Duodenal mucosa (tissue), 2 donors: ENCODE results near the gene LLGL2.
A peak's percentile ranks its signal among the peaks of the same experiment; 100 is the strongest.
"Not testable (repeated sequence)": the region's sequence is repeated elsewhere in the genome, so short reads cannot be mapped to it uniquely, and the experiment has no call there.

ENCODE experiments used
- H3K27ac ChIP-seq: one replicate; pipeline ENCODE4 v1.7.0; 2013; ENCODE audit warnings: low read depth, low read length
- H3K27me3 ChIP-seq, 2 donors: one replicate each; pipeline ENCODE4 v1.7.0; 2013; ENCODE audit warnings: low read length in 2 of 2, control low read depth in 1 of 2; ENCODE audit not compliant: insufficient read depth in 2 of 2, control insufficient read depth in 1 of 2
- H3K36me3 ChIP-seq, 2 donors: one replicate each; pipeline ENCODE4 v1.7.0; 2013; ENCODE audit warnings: low read length in 2 of 2, control low read depth in 1 of 2; ENCODE audit not compliant: insufficient read depth in 2 of 2, control insufficient read depth in 1 of 2
- H3K4me1 ChIP-seq, 2 donors: one replicate each; pipeline ENCODE4 v1.7.0; 2013; ENCODE audit warnings: low read length in 2 of 2, control low read depth in 1 of 2; ENCODE audit not compliant: insufficient read depth in 2 of 2, control insufficient read depth in 1 of 2
- H3K4me3 ChIP-seq, 2 donors: one replicate each; pipeline ENCODE4 v1.7.0; 2013; ENCODE audit warnings: low read length in 2 of 2, low read depth in 1 of 2
- H3K9ac ChIP-seq, 2 donors: one replicate each; pipeline ENCODE4 v1.7.0; 2013; ENCODE audit warnings: low read length in 2 of 2, low read depth in 1 of 2
- H3K9me3 ChIP-seq, 2 donors: one replicate each; pipeline ENCODE4 v1.7.0; 2013; ENCODE audit warnings: low read length in 2 of 2, control low read depth in 1 of 2; ENCODE audit not compliant: control insufficient read depth in 1 of 2

Gene LLGL2

DNA sequence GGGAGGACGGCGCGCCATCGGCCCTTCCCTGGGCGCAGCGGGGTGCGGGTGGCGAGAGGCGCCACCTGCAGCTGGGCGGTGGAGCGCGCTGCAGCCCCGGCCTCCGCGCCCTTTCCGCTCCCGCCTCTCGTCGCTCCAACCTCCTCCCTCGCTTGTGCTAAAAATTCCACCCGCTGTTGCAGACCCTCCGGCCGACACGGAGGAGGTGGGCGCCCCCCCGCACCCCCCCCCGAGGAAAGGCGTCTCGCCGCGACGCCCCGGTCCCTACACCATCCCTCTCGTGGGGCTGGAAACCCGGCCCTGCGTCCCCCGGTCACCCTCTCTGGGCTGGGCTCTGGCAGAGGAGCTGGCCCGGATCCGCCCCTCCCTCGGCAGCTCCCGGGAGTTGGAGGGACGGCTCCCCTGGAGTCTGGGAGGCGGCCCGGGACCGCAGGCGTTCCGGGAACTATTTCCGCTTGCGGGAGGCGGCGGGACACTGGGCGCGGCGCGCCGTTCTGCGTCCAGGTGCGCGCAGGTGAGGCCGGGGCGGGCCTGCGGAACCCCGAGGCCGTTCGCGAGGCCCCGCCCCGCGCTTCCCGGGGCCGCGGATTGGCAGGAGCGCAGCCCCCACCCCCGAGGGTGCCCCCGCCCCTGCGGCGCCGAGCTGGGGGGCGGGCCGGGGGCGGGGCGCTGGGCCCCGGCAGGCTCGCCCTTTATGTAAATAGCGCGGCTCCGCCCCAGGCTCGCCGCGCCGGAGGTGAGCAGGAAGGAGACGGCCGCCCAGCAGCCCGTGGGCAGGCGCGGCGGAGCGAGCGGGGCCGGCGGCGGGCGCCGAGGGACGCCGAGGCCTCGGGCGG lies at the start of gene LLGL2:
Gene LLGL2 (plus strand): TSS at position 728 of the 836 bp plus-strand sequence. CDS start 17,730 bp downstream, outside the sequence.
- Histone ChIP-seq H3K9ac (peak within 1 kb of the TSS; percentile 85 to 96), H3K27ac (peak within 1 kb of the TSS; percentile 89)

GRCh38 chr17:75475851-75476250 lies 49.6 kb upstream of the LLGL2 start:
- Histone ChIP-seq H3K27ac (no peak overlapping the region), H3K4me3 (no peak overlapping the region), H3K27me3 (no peaks in the 10 kb centered on the region), H3K36me3 (peaks cover 0 to 22% of the 10 kb centered on the region in 2 donors), H3K9ac (no peak overlapping the region), H3K9me3 (no peaks in the 10 kb centered on the region), H3K4me1 (peaks cover 18 to 27% of the 10 kb centered on the region in 2 donors)

More for the DNA sequence above, at the start of gene LLGL2:
- peaks cover 6 to 18% of the 10 kb centered on the region in 2 donors for H3K36me3 ChIP-seq
- peaks cover 12 to 22% of the 10 kb centered on the region in 2 donors for H3K4me1 ChIP-seq
- peak within 1 kb of the TSS; percentile 77 to 81 for H3K4me3 ChIP-seq
- no peaks in the 10 kb centered on the region for H3K9me3 ChIP-seq
- H3K27me3 ChIP-seq, result no peaks in the 10 kb centered on the region

GRCh38 chr17:75476271-75476671 lies 49.2 kb upstream of the LLGL2 start:
- no peaks in the 10 kb centered on the region for H3K27me3 ChIP-seq
- no peak overlapping the region for H3K9ac ChIP-seq
- peaks cover 0 to 22% of the 10 kb centered on the region in 2 donors for H3K36me3 ChIP-seq
- H3K9me3 ChIP-seq, result no peaks in the 10 kb centered on the region
- peaks cover 18 to 27% of the 10 kb centered on the region in 2 donors for H3K4me1 ChIP-seq
- H3K4me3 ChIP-seq, result peak overlapping the region in 1 of 2 donors; percentile 37
- H3K27ac ChIP-seq, result no peak overlapping the region

DNA sequence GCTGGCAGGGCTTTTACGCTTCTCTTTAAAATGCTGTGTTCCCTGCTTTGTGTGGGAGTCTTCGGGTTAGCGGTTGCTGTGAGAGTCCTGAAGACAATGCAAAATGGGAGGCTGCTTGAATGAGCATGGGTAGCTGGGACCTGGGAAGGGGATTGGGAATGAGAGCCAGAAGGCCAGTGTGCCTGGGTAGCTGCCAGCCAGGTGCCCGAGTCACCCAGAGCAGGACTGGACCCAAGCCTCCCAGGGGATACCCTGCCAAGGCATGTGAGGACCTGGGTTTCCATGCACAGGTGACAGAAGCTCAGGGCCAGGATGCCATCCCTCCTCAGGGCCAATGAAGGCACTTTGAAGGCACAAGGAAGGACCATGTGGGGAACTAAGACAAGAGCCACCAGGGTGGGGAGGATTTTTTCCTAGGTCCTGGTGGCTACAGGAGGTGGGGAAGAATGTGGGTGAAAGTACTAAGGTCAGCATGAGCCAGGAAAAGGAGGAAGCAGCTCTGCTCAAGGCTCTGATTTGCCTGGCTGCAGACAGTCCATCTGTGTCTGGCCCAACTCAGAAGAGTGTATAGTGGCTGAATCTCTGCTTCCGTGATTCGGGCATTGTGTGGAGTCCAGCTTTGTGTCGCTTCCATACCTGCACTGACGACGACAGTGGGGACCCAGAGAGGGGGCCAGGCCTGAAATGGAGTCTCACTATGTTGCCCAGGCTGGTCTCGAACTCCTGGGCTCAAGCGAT lies 48.6 kb upstream of the LLGL2 start:
- Histone ChIP-seq H3K9me3 (no peaks in the 10 kb centered on the region), H3K36me3 (peaks cover 0 to 22% of the 10 kb centered on the region in 2 donors), H3K27ac (no peak overlapping the region), H3K27me3 (no peaks in the 10 kb centered on the region), H3K4me3 (peak overlapping the region in 1 of 2 donors; percentile 37), H3K4me1 (peaks cover 18 to 30% of the 10 kb centered on the region in 2 donors), H3K9ac (peak overlapping the region in 1 of 2 donors; percentile 32)

GRCh38 chr17:75477490-75477862 lies 48.0 kb upstream of the LLGL2 start:
- peaks cover 18 to 26% of the 10 kb centered on the region in 2 donors for H3K4me1 ChIP-seq
- not testable (repeated sequence) for H3K27ac ChIP-seq, H3K9me3 ChIP-seq, H3K4me3 ChIP-seq, H3K9ac ChIP-seq, H3K27me3 ChIP-seq
- peaks cover 0 to 16% of the 10 kb centered on the region in 2 donors for H3K36me3 ChIP-seq

GRCh38 chr17:75478508-75478907 lies 47.0 kb upstream of the LLGL2 start:
- Histone ChIP-seq H3K4me3 (no peak overlapping the region), H3K4me1 (peaks cover 18 to 26% of the 10 kb centered on the region in 2 donors), H3K9ac (no peak overlapping the region), H3K9me3 (no peaks in the 10 kb centered on the region), H3K27ac (no peak overlapping the region), H3K36me3 (peaks cover 0 to 6% of the 10 kb centered on the region in 2 donors), H3K27me3 (no peaks in the 10 kb centered on the region)

- H3K9me3 ChIP-seq, result no peaks in the 10 kb centered on the region
- H3K27ac ChIP-seq, result no peak overlapping the region
- H3K4me3 ChIP-seq, result no peak overlapping the region
- no peak overlapping the region for H3K9ac ChIP-seq
- no peaks in the 10 kb centered on the region for H3K36me3 ChIP-seq
- peaks cover 18 to 25% of the 10 kb centered on the region in 2 donors for H3K4me1 ChIP-seq
- no peaks in the 10 kb centered on the region for H3K27me3 ChIP-seq
Observed at GRCh38 chr17:75480281-75480680, 45.2 kb upstream of the LLGL2 start.

GRCh38 chr17:75481194-75482068 lies 44.1 kb upstream of the LLGL2 start:
- no peak overlapping the region for H3K9ac ChIP-seq
- peaks cover 12 to 16% of the 10 kb centered on the region in 2 donors for H3K4me1 ChIP-seq

DNA sequence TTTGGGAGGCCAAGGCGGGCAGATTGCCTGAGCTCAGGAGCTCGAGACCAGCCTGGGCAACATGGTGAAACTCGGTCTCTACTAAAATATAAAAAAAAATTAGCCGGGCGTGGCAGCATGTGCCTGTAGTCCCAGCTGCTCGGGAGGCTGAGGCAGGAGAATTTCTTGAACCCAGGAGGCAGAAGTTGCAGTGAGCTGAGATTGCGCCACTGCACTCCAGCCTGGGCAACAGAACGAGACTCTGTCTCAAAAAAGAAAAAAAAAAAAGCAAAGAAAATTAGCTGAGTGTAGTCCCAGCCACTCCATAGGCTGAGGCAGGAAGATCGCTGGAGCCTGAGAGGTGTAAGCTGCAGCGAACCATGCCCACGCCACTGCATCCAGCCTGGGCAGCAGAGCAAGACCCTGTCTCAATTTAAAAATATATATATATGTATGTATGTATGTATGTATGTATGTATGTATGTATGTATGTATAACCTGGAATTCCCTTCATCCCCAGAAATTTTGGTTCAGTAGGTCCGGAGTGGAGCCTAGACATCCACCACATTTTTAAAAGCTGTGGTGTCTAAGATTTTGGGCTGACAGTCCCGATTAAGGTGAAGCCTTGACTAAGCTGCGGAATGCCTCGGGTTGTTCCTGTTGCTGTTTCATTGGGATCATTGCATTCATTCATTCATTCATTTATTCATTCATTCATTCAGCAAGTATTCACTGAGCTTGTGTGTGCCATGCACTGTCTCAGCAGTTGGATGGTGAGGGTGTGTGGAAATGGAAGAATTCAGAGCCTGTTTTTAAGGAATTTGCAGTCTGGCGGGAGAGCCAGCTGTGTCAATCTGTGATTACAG lies 43.2 kb upstream of the LLGL2 start:
- peaks cover 6 to 14% of the 10 kb centered on the region in 2 donors for H3K4me1 ChIP-seq
- H3K9ac ChIP-seq, result no peak overlapping the region
- H3K27me3 ChIP-seq, result no peaks in the 10 kb centered on the region
- no peak overlapping the region for H3K27ac ChIP-seq
- peaks cover 0 to 7% of the 10 kb centered on the region in 2 donors for H3K36me3 ChIP-seq
- H3K4me3 ChIP-seq, result no peak overlapping the region
- no peaks in the 10 kb centered on the region for H3K9me3 ChIP-seq

More at GRCh38 chr17:75481194-75482068, 44.1 kb upstream of the LLGL2 start:
- H3K4me3 ChIP-seq, result no peak overlapping the region
- no peaks in the 10 kb centered on the region for H3K27me3 ChIP-seq
- H3K27ac ChIP-seq, result no peak overlapping the region
- peaks cover 0 to 3% of the 10 kb centered on the region in 2 donors for H3K36me3 ChIP-seq
- H3K9me3 ChIP-seq, result no peaks in the 10 kb centered on the region
